ENCODE data around the gene KIF20A.

- TF ChIP-seq, protein P1, sequence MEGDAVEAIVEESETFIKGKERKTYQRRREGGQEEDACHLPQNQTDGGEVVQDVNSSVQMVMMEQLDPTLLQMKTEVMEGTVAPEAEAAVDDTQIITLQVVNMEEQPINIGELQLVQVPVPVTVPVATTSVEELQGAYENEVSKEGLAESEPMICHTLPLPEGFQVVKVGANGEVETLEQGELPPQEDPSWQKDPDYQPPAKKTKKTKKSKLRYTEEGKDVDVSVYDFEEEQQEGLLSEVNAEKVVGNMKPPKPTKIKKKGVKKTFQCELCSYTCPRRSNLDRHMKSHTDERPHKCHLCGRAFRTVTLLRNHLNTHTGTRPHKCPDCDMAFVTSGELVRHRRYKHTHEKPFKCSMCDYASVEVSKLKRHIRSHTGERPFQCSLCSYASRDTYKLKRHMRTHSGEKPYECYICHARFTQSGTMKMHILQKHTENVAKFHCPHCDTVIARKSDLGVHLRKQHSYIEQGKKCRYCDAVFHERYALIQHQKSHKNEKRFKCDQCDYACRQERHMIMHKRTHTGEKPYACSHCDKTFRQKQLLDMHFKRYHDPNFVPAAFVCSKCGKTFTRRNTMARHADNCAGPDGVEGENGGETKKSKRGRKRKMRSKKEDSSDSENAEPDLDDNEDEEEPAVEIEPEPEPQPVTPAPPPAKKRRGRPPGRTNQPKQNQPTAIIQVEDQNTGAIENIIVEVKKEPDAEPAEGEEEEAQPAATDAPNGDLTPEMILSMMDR (conservative IDR thresholded peaks at IDR 0.05 in 1 of 2, IDR thresholded peaks at IDR 0.05 in 1 of 2; ENCODE audit: extremely low read depth in 1 of 2, insufficient read depth in 1 of 2, low read depth in 1 of 2, low read length in 2 of 2): no peak
- no peak for TF ChIP-seq EZH2 (IDR thresholded peaks at IDR 0.05; ENCODE audit: borderline replicate concordance, low read length)
Measured at GRCh38 chr5:138138949-138139780, 39.7 kb upstream of the KIF20A start, which contains the start of gene NME5.
